ENCODE measurements around the gene GCK. TPM values are rescaled to one million over a fixed set of nuclear protein-coding genes. Genes with fewer than 3 reads are reported as not detected.

The GCK gene
- total and polyA plus RNA-seq, 2 donors (not counting 3 experiments of a cell fraction or from before 2014, with no cell fraction given) = 0.17 to 0.51 TPM

DNA sequence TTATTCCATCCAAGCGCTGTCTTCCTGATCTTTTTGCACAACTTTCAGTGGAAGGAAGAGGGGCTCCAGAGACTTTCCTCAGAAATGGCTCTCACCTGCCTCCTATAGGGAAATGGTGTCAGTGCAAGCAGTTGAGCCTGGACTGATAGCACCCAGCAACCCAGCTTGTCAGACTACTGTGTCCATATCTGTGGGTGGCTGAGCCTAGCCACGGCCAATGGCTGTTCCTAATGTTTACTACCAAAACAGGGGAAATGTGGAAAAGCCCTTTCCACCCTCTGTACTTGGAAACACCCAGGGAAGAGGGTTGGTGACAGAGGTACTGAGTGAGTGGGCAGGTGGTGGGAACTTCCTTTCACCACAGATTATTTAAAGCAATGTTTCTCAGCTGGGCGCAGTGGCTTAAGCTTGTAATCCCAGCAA, 7.2 kb upstream of the GCK start:
- Histone ChIP-seq H3K79me2 (ENCODE audit: control insufficient read depth, insufficient read depth, low read length) (peaks cover 6% of the 10 kb centered on the region), H3K27me3 (ENCODE audit: control insufficient read depth in 2 of 2, insufficient read depth in 2 of 2, low read length in 2 of 2) (peaks cover 3 to 15% of the 10 kb centered on the region in 2 experiments), H3K9me1 (replicated peaks; ENCODE audit: control insufficient read depth, extremely low read depth, insufficient read depth, low read length) (no peaks in the 10 kb centered on the region), H3K9ac (replicated peaks; ENCODE audit: extremely low read depth, insufficient read depth, low read length) (no peak overlapping the region), H3K4me3 (replicated peaks in 1 of 3; ENCODE audit: insufficient read depth in 1 of 3, low read depth in 1 of 3, low read length in 3 of 3) (no peak overlapping the region), H3K36me3 (ENCODE audit: control insufficient read depth in 2 of 2, extremely low read depth in 1 of 2, insufficient read depth in 2 of 2, low read length in 2 of 2) (no peaks in the 10 kb centered on the region), H3K4me1 (ENCODE audit: control insufficient read depth, extremely low read depth, insufficient read depth, low read length) (no peaks in the 10 kb centered on the region), H3K9me3 (replicated peaks; ENCODE audit: control insufficient read depth, insufficient read depth, low read length) (no peaks in the 10 kb centered on the region), H3K4me2 (ENCODE audit: insufficient read depth, low read length) (no peak overlapping the region), H4K20me1 (replicated peaks; ENCODE audit: control insufficient read depth, extremely low read depth, insufficient read depth, low read length) (no peaks in the 10 kb centered on the region), H2AFZ (ENCODE audit: low read depth, low read length) (no peak overlapping the region), H3K27ac (ENCODE audit: insufficient read depth, low read depth, low read length) (no peak overlapping the region)
- CTCF ChIA-PET = interaction anchor here (0.6 to 4.9 kb wide), 15 partner anchors 11 to 377 kb away, joined by 3 to 60 read pairs (median 5); partner anchors contain the start of genes DDX56 and POLD2
- POLR2A ChIA-PET = no interaction called here
- dilution Hi-C loops (cut with MboI; ENCODE audit: extremely low pct_ligation_motif_present, low sequenced_read_pairs) (no loop called here), intact Hi-C loops (cut with micrococcal nuclease) (loop anchor here (1.0 to 2.0 kb wide), 2 partner anchors 74 to 124 kb away; partner anchors contain the start of gene POLD2)
- BruUV-seq (replicated peaks) = no TSS peak
- DNase-seq (ENCODE audit: low read depth, low spot score) = peak; percentile 54
- FAIRE-seq = peak; percentile 76
- TF ChIP-seq GATA2 (IDR thresholded peaks at IDR 0.05; ENCODE audit: insufficient read depth, insufficient read length, low read depth, low read length) = no peak
- TF ChIP-seq, protein P1, sequence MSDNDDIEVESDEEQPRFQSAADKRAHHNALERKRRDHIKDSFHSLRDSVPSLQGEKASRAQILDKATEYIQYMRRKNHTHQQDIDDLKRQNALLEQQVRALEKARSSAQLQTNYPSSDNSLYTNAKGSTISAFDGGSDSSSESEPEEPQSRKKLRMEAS (IDR thresholded peaks at IDR 0.05; ENCODE audit: insufficient read depth, insufficient read length) = no peak
- no peak for TF ChIP-seq JUN (IDR thresholded peaks at IDR 0.05; ENCODE audit: borderline replicate concordance, insufficient read depth, insufficient read length, low read depth)
- TF ChIP-seq, protein P2, sequence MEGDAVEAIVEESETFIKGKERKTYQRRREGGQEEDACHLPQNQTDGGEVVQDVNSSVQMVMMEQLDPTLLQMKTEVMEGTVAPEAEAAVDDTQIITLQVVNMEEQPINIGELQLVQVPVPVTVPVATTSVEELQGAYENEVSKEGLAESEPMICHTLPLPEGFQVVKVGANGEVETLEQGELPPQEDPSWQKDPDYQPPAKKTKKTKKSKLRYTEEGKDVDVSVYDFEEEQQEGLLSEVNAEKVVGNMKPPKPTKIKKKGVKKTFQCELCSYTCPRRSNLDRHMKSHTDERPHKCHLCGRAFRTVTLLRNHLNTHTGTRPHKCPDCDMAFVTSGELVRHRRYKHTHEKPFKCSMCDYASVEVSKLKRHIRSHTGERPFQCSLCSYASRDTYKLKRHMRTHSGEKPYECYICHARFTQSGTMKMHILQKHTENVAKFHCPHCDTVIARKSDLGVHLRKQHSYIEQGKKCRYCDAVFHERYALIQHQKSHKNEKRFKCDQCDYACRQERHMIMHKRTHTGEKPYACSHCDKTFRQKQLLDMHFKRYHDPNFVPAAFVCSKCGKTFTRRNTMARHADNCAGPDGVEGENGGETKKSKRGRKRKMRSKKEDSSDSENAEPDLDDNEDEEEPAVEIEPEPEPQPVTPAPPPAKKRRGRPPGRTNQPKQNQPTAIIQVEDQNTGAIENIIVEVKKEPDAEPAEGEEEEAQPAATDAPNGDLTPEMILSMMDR (IDR thresholded peaks at IDR 0.05; ENCODE audit: extremely low read depth in 1 of 2, insufficient read depth in 1 of 2, low read depth in 1 of 2, low read length in 2 of 2) = peak; percentile 60 to 73
- no peak for TF ChIP-seq POLR2A (IDR thresholded peaks at IDR 0.05; ENCODE audit: low read depth, low read length)
- no peak for TF ChIP-seq MYC (IDR thresholded peaks at IDR 0.05; ENCODE audit: low read depth, low read length)
- no peak for TF ChIP-seq FOS (IDR thresholded peaks at IDR 0.05; ENCODE audit: borderline replicate concordance, insufficient read depth, low read length)
- TF ChIP-seq POLR2AphosphoS5 (IDR thresholded peaks at IDR 0.05; ENCODE audit: insufficient read depth, low read depth, low read length) = no peak
- no peak for TF ChIP-seq EZH2 (IDR thresholded peaks at IDR 0.05; ENCODE audit: borderline replicate concordance, low read depth, low read length, severe bottlenecking)
